HepG2 (cell line): ENCODE results near the gene KLHL18. TPM values are rescaled to one million over a fixed set of nuclear protein-coding genes. Genes with fewer than 3 reads are reported as not detected.
A peak's percentile ranks its signal among the peaks of the same experiment; 100 is the strongest.

Experiments
- ATAC-seq: fragments of 200-7000 bp; cut with Tn5 transposase; 3 replicates; pipeline ENCODE4 v1.9.1; 2020; ENCODE audit warnings: mild to moderate bottlenecking, moderate library complexity
- BruUV-seq: library from RNA; stranded (reverse); fragments of 400-500 nt; replicated peaks from 2 replicates; lab custom pipeline; 2021; lab: Mats Ljungman, UMichigan
- CTCF ChIA-PET: fragments of 300-600 bp; formaldehyde crosslinking; extraction: SDS; loops from one replicate; lab custom pipeline; 2021; ENCODE audit warnings: low total read pairs, inconsistent platforms, low intra/inter-chr PET ratio; lab: Yijun Ruan, JAX
- POLR2A ChIA-PET: fragments of 350-600 bp; sonication (Branson Sonifier 250); formaldehyde crosslinking; loops from one replicate; lab custom pipeline; 2020; ENCODE audit warnings: antibody characterized with exemption, inconsistent platforms; lab: Yijun Ruan, JAX
- DNase-seq: peaks from one replicate; pipeline ENCODE4 v3.0.0-alpha.2; 2015; ENCODE audit warnings: low spot score
- FAIRE-seq: peaks from 3 replicates; lab custom pipeline; 2011; peaks lifted over from hg19 to GRCh38; lab: Jason Lieb, UNC
- H2AFZ ChIP-seq: one replicate; pipeline ENCODE4 v1.6.1; 2011; ENCODE audit warnings: low read length, inconsistent platforms
- H3K27ac ChIP-seq: fragments of 300-600 bp; 3 replicates; pipeline ENCODE4 v1.8.0; 2011; ENCODE audit warnings: mixed run types, mild to moderate bottlenecking, mixed read lengths, low read length, inconsistent platforms; ENCODE audit not compliant: insufficient read depth; ENCODE audit errors: extremely low read length
- H3K27me3 ChIP-seq, 2 experiments: fragments of 200-600 bp in 1 of 2; 2 replicates in 1 of 2; 3 replicates in 1 of 2; pipeline versions ENCODE4 v1.6.0 to v1.8.0; 2011; ENCODE audit warnings: low read length in 2 of 2, mild to moderate bottlenecking in 2 of 2, moderate library complexity in 2 of 2, inconsistent platforms in 1 of 2; ENCODE audit not compliant: insufficient read depth in 2 of 2, control insufficient read depth in 1 of 2
- H3K36me3 ChIP-seq, 2 experiments: fragments of 200-600 bp in 1 of 2; replicated peaks in 1 of 2; 2 replicates in 1 of 2; 3 replicates in 1 of 2; pipeline versions ENCODE4 v1.5.1 to v1.8.0; 2011; ENCODE audit warnings: low read length in 2 of 2, inconsistent platforms in 1 of 2; ENCODE audit not compliant: insufficient read depth in 2 of 2, control insufficient read depth in 1 of 2
- H3K4me1 ChIP-seq: 2 replicates; pipeline ENCODE4 v1.5.1; 2012; ENCODE audit warnings: low read length, inconsistent platforms; ENCODE audit not compliant: insufficient read depth
- H3K4me2 ChIP-seq: 2 replicates; pipeline ENCODE4 v1.6.0; 2011; ENCODE audit warnings: low read depth, low read length, inconsistent platforms
- H3K4me3 ChIP-seq, 3 experiments: fragments of 200-600 bp in 1 of 3; sonication (generic), shearing (Covaris generic) in 1 of 3; replicated peaks in 1 of 3; 2 replicates each; pipeline ENCODE4 v1.5.1; 2011 to 2016; ENCODE audit warnings: low read length in 3 of 3, inconsistent platforms in 2 of 3, low read depth in 2 of 3, mild to moderate bottlenecking in 2 of 3, control low read depth in 1 of 3, mixed read lengths in 1 of 3; ENCODE audit not compliant: insufficient read depth in 1 of 3
- H3K79me2 ChIP-seq: one replicate; pipeline ENCODE4 v1.6.1; 2011; ENCODE audit warnings: low read length, inconsistent platforms; ENCODE audit not compliant: insufficient read depth
- H3K9ac ChIP-seq: 2 replicates; pipeline ENCODE4 v1.6.0; 2011; ENCODE audit warnings: mild to moderate bottlenecking, low read depth, low read length, inconsistent platforms; ENCODE audit not compliant: insufficient read depth
- H3K9me3 ChIP-seq: 2 replicates; pipeline ENCODE4 v1.5.1; 2012; ENCODE audit warnings: mild to moderate bottlenecking, low read length
- H4K20me1 ChIP-seq: 2 replicates; pipeline ENCODE4 v1.6.0; 2011; ENCODE audit warnings: inconsistent platforms, mild to moderate bottlenecking, low read length, moderate library complexity; ENCODE audit not compliant: insufficient read depth
- HIVEP1 ChIP-seq: sonication (generic); formaldehyde crosslinking; IDR thresholded peaks from 2 replicates; pipeline ENCODE4 v1.4.0; 2020; ENCODE audit warnings: mild to moderate bottlenecking, missing genetic modification reagents
- POLR2A ChIP-seq, 2 experiments: IDR thresholded peaks; 2 replicates each; pipeline ENCODE4 v1.6.1; 2011; ENCODE audit warnings: low read depth in 2 of 2, low read length in 2 of 2, mild to moderate bottlenecking in 1 of 2, moderate library complexity in 1 of 2; ENCODE audit not compliant: insufficient read depth in 1 of 2
- ZNF180 ChIP-seq: sonication (generic); formaldehyde crosslinking; IDR thresholded peaks from 2 replicates; pipeline ENCODE4 v1.4.0; 2020; ENCODE audit warnings: low read depth, missing genetic modification reagents, borderline replicate concordance
- ZNF230 ChIP-seq: sonication (generic); formaldehyde crosslinking; IDR thresholded peaks from 2 replicates; pipeline ENCODE4 v1.4.0; 2020; ENCODE audit warnings: mild to moderate bottlenecking, missing genetic modification reagents
- WGBS: methylation state at CpG from one replicate; pipeline ENCODE4 v1.1.6; 2017; ENCODE audit warnings: low lambda C conversion rate; 5-methylcytosine and 5-hydroxymethylcytosine counted together
- in situ Hi-C: cut with HindIII; loops from 2 replicates; pipeline ENCODE4 v1.10.0; 2017; ENCODE audit warnings: low pct_unique_long_range_greater_than_20kb; ENCODE audit not compliant: extremely low pct_ligation_motif_present
- intact Hi-C: fragments of 100-400 bp; cut with micrococcal nuclease; formaldehyde crosslinking; loops from one replicate; pipeline ENCODE4 v1.10.0; 2022; ENCODE audit not compliant: unreplicated experiment
- polyA plus RNA-seq, 8 experiments: library from polyadenylated mRNA; depleted of rRNA in 3 of 8; stranded (reverse) in 7 of 8; unstranded in 1 of 8; fragments of >200 nt; fragmentation: Illumina TruSeq in 4 of 8; extraction: Trizol in 4 of 8; gene quantifications; 2 replicates each; pipeline versions ENCODE4 v1.2.1 to v1.2.3, GENCODE V29; 2011 to 2016; ENCODE audit warnings: low read depth in 4 of 8, missing spikeins in 1 of 8, mixed read lengths in 1 of 8; ENCODE audit not compliant: insufficient read depth in 1 of 8
- total RNA-seq, 5 experiments: library from RNA; depleted of rRNA; stranded (reverse); fragments of >200 nt; fragmentation: Illumina TruSeq; extraction: Trizol; gene quantifications; 2 replicates each; pipeline ENCODE4 v1.2.3, GENCODE V29; 2016; ENCODE audit warnings: low read depth in 1 of 5
- TF ChIP-seq, protein P1 (sequence below): sonication (generic); formaldehyde crosslinking; IDR thresholded peaks from 2 replicates; pipeline ENCODE4 v1.4.0; 2020; ENCODE audit warnings: missing genetic modification reagents

KLHL18 gene
- total and polyA plus RNA-seq, 2 of the 13 experiments (the other 11 are each of a cell fraction or from before 2014, with no cell fraction given): 17.5 to 18.8 TPM

DNA sequence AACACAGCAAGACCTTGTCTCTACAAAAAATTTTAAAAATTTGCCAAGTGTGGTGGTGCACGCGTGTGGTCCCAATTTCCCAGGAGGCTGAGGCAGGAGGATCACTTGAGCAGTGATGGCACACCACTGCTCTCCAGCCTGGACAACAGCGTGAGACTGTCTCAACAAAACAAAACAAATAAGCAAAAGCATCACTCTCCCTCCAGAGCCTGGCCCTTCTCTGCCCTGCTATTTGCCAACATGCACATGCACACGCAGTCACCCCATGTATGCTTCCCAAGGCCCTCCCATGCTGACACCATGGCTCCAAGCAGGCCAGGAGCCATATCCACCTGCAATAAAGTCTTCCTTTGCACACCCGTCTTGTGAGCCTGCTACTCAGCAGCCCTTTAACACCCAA lies 2.2 kb upstream of the KLHL18 start:
- ChIA-PET POLR2A (no interaction called here), CTCF (interaction anchor here (2.7 kb wide), 1 partner anchor 44 kb away, joined by 12 read pairs; no protein-coding TSS in a partner anchor)
- peaks cover 34% of the 10 kb centered on the region for H3K4me1 ChIP-seq
- intact Hi-C loops (no loop called here), in situ Hi-C loops (loop anchor here (5.0 kb wide), 1 partner anchor 42 kb away; no protein-coding TSS in a partner anchor)
- H4K20me1 ChIP-seq: no peaks in the 10 kb centered on the region
- BruUV-seq: no TSS peak
- H2AFZ ChIP-seq: no peak overlapping the region
- ATAC-seq: no peak
- H3K4me2 ChIP-seq: 0 out of 2 replicates have a peak overlapping the region, but pooled peaks have one; percentile 82
- no peak for DNase-seq
- no peaks in the 10 kb centered on the region; a peak in 1 of 5 replicates for H3K27me3 ChIP-seq
- H3K27ac ChIP-seq: no peak overlapping the region
- H3K36me3 ChIP-seq: 0 out of 5 replicates have a peak, but pooled peaks cover 0 to 2% of the 10 kb centered on the region in 2 experiments
- no peak for TF ChIP-seq ZNF230 (CRISPR knock-in tag)
- TF ChIP-seq POLR2A (IDR thresholded peaks at IDR 0.05; ENCODE audit: insufficient read depth in 1 of 2, low read depth in 2 of 2, low read length in 2 of 2): peak in 1 of 2 experiments; percentile 51; a peak in 1 of 4 replicates
- TF ChIP-seq ZNF180 (CRISPR knock-in tag): no peak
- TF ChIP-seq, protein P1, sequence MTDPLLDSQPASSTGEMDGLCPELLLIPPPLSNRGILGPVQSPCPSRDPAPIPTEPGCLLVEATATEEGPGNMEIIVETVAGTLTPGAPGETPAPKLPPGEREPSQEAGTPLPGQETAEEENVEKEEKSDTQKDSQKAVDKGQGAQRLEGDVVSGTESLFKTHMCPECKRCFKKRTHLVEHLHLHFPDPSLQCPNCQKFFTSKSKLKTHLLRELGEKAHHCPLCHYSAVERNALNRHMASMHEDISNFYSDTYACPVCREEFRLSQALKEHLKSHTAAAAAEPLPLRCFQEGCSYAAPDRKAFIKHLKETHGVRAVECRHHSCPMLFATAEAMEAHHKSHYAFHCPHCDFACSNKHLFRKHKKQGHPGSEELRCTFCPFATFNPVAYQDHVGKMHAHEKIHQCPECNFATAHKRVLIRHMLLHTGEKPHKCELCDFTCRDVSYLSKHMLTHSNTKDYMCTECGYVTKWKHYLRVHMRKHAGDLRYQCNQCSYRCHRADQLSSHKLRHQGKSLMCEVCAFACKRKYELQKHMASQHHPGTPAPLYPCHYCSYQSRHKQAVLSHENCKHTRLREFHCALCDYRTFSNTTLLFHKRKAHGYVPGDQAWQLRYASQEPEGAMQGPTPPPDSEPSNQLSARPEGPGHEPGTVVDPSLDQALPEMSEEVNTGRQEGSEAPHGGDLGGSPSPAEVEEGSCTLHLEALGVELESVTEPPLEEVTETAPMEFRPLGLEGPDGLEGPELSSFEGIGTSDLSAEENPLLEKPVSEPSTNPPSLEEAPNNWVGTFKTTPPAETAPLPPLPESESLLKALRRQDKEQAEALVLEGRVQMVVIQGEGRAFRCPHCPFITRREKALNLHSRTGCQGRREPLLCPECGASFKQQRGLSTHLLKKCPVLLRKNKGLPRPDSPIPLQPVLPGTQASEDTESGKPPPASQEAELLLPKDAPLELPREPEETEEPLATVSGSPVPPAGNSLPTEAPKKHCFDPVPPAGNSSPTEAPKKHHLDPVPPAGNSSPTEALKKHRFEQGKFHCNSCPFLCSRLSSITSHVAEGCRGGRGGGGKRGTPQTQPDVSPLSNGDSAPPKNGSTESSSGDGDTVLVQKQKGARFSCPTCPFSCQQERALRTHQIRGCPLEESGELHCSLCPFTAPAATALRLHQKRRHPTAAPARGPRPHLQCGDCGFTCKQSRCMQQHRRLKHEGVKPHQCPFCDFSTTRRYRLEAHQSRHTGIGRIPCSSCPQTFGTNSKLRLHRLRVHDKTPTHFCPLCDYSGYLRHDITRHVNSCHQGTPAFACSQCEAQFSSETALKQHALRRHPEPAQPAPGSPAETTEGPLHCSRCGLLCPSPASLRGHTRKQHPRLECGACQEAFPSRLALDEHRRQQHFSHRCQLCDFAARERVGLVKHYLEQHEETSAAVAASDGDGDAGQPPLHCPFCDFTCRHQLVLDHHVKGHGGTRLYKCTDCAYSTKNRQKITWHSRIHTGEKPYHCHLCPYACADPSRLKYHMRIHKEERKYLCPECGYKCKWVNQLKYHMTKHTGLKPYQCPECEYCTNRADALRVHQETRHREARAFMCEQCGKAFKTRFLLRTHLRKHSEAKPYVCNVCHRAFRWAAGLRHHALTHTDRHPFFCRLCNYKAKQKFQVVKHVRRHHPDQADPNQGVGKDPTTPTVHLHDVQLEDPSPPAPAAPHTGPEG (CRISPR knock-in tag): no peak
- TF ChIP-seq HIVEP1 (CRISPR knock-in tag): 0 out of 2 replicates have a peak, but pooled peaks have one; percentile 26
- TF ChIP-seq, all 625 proteins: peak for 2
- 100% methylated on average over 5 of the region's 5 CpGs for WGBS
- no peak for FAIRE-seq
- H3K9ac ChIP-seq: no peak overlapping the region
- H3K4me3 ChIP-seq: no peak overlapping the region; a peak in 1 of 6 replicates
- no peaks in the 10 kb centered on the region for H3K9me3 ChIP-seq
- H3K79me2 ChIP-seq: peaks cover 34% of the 10 kb centered on the region
